CMK (cell line): Measurements from ENCODE around the gene SLC10A7.
A peak's percentile ranks its signal among the peaks of the same experiment; 100 is the strongest.
"Not testable (repeated sequence)": the region's sequence is repeated elsewhere in the genome, so short reads cannot be mapped to it uniquely, and the experiment has no call there.

Experiments
- DNase-seq: peaks from one replicate; pipeline ENCODE4 v3.0.0-alpha.2; 2010; ENCODE audit warnings: low read depth

SLC10A7 gene

DNA sequence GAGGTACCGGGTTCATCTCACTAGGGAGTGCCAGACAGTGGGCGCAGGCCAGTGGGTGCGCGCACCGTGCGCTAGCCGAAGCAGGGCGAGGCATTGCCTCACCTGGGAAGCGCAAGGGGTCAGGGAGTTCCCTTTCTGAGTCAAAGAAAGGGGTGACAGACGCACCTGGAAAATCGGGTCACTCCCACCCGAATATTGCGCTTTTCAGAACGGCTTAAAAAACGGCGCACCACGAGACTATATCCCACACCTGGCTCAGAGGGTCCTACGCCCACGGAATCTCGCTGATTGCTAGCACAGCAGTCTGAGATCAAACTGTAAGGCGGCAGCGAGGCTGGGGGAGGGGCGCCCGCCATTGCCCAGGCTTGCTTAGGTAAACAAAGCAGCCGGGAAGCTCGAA, 171.6 kb downstream of the SLC10A7 start:
- not testable (repeated sequence) for DNase-seq

DNA sequence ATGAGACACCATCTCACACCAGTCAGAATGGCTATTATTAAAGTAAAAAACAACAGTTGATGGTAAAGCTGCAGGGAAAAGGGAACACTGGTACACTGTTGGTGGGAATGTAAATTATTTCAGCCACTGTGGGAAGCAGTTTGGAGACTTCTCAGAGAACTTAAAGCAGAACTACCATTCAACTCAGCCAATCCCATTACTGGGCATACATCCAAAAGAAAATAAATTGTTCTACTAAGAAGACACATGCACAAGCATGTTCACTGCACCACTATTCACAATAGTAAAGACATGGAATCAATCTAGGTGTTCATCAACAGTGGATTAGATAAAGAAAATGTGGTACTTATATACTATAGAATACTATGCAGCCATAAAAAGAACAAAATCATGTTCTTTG, 172.4 kb downstream of the SLC10A7 start:
- no peak for DNase-seq

DNA sequence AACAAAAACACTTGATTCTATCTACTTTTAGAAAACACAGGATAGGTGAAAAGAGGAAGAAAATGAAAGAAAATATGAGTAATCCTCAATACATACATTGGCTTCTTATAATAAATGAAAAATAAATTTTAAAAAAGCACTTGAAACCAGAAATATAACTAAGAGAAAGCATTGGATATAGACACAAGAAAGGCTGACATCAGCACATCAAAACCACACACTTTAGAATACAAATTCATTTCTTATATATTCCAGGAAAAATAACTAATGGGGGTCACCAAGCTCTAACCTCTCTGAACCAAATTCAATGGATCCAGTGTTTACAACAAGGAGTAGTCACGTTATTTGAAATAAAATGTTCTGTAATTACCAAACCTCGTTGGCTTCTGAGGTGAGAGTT, 173.9 kb downstream of the SLC10A7 start:
- no peak for DNase-seq

DNA sequence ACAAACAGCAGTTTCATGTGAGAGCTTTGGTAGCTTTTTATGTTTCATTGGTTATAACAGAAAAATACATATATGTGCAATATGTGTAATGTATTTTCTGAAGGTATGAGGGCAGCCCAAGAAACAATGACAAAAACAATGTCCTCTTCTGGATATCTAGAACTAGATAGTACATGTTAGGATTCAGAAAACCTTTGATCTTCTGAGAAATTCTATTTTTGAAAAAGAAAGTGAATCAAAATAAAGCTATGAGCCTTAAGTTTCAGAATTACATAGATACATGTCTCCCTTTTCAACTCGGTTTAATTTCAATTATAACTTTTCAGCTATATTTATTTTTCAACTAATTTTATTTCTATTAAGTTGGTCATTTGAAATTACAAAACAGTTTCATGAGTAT, 175.5 kb downstream of the SLC10A7 start:
- DNase-seq: no peak

DNA sequence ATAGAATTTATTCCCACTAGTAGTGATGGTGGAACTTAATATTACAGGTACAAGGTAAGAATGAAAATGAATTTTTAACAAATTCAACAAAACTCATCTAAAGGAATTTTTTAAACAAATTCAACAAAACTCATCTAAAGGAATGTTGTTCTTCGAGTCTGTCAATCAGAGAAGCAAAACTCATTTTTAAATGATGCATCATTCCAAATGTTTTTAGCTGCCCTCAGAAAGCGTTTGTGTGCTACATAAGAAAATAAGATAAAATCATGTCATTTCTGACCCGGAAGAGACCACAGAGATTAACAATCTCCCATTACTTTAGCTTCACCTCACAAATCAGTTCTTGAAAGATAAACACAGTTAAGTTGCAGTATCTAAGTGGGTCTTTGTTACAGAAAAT, 178.0 kb downstream of the SLC10A7 start:
- no peak for DNase-seq

DNA sequence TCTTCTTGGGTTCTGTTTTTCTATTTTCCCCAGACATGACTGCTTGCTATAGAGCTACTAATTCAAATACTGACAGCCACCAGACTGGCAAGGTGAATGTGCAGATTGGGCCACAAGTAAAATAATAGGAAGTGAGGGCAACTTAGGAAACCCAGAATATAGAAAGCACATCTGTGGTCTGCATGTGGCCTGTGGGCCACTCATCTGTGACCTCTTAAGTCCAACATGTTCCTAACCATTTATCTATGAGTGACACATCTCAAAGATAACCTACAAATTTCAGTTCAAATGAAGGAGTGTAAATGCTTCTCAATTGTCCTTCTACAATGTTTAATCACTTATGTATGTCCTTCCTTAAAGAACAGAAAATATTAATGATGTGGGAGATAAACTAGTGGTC, 178.5 kb downstream of the SLC10A7 start:
- DNase-seq: peak; percentile 60

DNA sequence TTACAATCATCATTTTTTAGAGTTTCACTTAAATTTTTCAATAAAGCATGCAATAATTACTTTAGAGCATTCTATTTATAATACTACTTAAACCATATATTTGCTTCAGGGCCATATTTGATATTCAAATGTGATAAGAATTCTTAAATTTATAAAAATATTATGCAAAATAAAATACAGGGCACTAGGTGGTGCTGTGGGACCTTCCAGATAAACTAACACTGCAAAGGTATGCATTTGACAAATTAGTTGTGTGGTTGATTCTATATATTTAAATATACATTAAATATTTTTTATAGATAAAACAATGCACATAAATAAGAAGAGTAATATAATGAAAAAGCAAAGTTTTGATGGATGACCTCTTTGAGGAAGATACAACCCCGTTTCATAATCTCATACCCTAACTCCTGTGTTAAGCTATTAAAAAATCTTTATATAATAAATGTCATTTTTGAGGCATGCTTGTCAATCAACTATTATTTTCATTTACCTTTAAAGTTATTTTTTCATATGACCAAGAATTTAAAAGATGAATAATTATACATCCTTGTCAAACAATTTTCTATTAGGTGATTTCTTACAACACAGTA, 179.0 kb downstream of the SLC10A7 start:
- DNase-seq: no peak

DNA sequence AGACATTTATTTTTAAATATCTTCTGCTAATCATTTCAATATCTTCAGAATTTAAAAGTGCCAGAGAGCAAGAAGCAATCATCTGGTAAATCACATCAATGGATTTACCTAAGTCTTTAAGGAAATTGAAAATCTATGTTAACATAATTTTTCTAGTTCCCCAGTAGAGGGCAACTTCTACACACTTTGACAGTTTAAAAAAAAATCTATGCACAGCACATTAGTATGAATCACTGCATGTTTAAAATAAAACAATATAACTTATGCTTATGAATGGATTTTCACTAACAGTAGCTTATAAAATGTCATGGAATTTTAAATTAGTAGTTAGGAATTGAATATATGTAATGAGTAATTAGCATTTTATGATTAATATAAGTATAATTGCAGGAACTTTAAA, 180.9 kb downstream of the SLC10A7 start:
- DNase-seq: no peak

DNA sequence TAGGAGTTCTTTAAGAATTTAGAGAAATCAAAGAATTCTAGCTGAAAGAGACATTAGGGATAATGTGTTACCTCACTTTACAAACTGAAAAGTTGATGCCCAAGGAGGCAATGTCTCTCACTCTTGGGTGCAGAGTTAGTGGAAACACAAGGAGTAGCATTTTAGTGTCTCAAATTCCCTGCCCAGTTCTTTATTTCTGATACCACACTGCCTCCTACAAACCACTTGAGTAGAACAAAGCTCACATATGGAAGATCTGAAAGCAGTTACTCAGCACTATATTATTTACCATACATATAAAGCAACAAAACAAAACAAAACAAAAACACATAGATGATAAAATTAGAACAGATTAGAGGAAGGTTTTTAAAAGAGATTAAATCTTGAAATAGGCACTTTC, 183.2 kb downstream of the SLC10A7 start:
- DNase-seq: no peak

DNA sequence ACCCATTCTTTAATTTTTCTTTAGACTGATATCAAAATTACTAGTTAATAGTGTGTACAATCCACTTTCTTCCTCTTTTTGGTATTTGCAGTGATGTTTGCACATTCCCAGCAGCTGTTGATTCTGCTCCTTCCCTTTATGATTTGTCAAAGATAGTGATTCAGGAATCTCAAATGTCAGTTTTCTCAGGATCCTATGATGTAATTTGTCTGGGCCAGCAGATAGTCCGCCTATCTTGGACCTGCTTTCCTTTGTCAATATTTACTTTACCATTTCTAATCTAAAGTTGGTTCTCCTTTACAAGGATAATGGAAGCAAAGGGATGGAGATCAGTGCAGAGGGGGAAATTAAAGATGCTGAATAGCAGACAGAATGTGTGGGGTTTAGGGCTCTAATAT, 185.3 kb downstream of the SLC10A7 start:
- DNase-seq: no peak

DNA sequence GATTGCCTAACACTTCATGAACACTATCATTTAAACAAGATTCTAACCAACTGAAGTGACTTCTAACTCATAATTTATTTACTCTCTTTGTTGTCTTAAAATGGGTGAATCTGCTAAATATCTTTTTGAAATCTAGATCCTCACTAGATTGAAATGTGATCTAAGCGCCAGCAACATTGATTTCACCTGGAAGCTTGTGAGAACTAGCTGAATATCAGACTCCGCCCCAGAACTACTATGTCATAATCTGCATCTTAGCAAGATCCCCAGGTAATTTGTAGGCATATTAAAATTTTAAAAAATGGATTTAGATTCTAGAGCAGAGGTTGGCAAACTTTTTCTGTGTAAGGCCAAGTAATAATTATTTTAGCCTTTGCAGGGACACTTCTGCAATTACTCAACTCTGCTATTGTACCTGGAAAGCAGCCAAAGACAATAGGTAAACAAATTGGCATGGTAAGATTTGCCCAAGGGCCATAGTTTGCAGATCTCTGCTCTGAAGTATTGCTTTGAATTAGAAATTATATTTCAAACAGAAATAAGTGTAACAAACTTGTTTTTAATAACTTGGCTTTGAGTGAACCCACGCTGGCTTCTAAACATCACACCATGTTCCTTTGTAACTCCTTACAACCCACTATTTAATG, 185.9 kb downstream of the SLC10A7 start:
- DNase-seq: no peak

DNA sequence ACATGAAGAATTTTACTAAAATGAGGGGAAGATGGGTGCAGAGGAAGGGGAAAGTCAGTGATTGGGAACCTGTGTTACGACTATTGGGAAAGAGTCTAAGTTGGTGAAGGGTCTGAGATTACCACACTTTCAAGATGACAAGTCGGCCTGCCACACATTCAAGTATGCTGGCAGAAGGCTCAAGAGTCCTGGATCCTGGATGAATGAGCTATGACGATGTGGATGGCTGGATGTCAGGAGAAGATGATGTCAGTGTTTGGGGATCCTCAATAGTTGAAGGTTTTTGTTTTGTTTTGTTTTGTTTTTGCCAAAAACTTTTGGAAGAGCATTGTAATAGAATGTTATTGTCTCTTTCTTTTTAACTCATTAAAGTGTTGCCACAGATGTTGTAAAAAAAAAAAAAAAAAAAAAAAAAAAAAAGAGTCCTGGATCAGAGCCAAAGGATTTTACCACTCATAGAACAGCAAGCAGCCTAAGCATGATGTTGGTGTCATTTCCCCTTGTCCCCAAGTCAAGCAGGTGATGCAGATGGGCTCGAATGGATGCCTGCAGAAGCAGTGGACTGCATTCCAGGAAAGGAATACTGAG, 186.8 kb downstream of the SLC10A7 start:
- no peak for DNase-seq

DNA sequence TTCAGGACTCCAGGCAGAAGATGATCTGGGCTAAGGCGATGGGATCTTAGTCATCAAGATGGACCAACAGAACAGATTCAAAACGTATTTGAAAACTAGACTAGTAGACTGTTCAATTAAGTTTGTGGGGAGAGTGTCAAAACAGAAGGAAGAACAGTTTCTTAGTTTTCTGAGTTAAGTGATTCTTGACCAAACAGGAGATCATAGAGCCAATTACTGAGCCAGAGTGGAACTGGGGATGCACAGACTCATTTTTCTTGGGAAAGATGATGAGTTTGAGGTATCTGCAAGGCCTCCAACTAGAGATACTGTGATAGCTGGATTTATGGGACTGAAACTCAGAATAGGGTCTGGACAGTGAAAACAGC, 187.9 kb downstream of the SLC10A7 start:
- no peak for DNase-seq

DNA sequence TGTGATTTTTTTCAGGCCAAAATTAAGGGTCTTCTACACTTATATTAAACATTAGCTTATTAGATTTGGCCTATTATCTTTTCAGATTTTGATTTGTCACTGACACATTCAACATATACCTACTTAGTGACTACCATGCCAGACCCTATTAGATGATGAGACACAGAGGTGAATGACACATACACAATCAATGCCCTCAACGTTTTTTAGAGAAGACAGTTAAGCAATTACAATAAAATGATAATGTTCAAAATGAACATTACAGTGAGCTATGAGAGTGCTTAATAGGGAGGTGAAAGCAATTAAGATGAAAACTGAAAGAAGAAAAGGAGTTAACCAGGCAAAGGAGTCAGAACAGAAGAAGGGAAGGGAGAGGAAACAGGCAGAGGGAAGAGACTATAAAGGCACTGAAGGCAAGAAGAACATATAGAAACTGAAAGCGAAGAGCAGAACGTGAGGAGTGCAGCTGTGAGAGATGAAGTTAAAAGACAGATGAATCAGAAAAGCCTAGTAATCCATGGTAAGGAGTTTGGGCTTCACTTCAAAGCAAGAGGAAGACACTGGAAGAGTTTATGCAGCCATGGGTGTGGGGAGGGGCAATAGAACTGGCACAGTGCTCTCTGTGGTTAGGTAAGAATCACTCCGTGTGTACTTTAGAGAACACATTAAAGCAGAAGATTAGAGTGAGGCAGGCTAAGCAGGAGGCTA, 188.4 kb downstream of the SLC10A7 start:
- DNase-seq: no peak

DNA sequence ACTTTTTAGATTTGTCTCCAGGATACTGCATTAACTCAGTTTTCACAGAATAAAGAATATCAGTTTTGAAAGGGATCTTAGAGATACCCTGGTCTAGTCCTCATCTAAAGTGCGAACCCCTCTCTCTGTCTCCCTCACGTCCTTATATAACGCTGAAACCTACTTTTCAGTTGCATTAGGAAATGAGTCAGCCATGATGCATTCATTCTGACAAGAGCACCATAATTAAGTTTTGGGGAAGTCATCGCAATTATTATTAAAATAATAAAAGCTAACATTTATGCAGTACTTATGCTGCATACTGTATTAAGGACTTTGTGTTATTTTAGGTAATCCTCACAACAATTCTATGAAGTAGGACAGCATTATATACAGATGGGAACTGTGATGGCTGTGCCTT, 191.3 kb downstream of the SLC10A7 start:
- no peak for DNase-seq

DNA sequence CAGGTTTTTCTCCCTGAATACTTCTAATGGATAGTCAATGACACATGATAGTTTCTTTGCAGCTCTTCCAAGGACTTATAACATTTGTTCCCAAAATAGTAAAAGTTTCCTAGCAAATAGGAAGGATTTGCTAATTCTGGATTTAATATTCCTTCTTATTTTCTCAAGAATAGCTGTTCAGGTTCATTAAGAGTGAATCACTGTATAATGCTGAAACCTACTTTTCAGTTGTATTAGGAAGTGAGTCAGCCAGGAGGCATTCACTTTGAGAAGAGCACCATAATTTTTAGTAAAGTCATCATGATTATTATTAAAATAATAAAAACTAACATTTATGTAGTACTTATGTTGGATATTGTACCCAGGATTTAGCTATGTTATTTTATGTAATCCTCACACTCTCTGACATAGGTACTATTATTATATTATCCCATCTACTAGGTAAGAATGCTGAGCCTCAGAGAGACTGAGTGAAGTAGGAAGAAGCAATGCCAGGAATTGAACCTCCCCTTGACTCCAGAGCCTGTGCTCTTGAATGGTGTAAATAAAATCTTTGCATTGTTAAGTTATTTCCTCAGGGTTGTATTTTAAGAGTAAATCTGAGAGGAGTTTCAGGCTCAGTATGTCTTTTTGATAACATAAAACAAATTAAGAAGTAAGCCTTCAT, 192.6 kb downstream of the SLC10A7 start:
- DNase-seq: no peak

DNA sequence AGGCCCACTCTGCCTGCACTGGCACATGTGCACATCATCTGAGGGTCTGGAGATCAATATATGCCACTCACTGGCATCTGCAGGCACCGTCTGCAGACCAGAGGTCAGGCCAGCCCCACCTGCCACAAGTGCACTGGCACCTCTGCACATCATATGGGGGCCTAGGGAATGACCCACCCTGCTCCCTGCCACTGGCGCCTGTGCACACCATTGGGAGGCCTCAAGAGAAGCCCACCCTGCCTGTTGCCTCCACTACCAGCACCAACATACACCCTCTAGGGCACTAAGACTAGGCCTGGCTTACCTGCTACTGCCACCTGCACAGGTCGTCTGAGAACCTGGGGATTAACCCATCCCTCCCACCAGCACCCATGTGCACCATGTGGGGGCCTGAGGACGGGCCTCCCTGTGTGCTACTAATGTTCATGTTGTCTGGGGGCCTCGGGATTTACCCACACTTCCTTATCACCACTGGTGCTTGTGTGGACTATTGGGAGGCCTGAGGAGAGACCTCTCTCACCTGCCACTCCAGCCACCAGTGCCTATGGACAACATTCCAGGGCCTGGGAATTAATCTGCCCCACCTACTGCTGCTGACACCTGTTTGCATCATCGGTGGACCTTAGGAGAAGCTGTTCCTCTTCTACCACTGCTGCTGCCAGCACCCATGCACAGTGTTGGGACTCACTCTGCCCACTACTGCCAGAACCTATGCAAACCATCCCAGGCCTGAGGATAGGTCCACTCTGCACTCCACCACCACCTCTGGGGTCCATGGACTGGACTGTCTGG, 193.7 kb downstream of the SLC10A7 start:
- no peak for DNase-seq

DNA sequence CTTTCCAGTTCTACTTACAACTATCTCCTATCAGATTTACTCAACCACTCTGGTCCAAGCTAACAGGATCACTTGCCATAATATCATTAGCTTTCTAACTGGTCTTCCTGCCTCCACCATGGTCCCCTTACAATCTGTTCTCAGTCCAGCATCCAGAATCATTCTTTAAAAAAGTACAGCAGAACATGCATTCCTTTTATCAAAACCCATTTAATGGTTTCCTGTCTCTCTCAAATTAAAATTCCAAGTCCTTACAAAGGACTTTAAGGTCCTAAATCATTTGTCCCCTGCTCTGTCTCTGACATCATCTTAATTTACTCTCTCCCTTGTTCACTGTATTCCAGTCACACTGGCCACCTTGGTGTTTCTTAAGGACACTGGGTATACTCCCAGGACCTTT, 202.8 kb downstream of the SLC10A7 start:
- DNase-seq: no peak

DNA sequence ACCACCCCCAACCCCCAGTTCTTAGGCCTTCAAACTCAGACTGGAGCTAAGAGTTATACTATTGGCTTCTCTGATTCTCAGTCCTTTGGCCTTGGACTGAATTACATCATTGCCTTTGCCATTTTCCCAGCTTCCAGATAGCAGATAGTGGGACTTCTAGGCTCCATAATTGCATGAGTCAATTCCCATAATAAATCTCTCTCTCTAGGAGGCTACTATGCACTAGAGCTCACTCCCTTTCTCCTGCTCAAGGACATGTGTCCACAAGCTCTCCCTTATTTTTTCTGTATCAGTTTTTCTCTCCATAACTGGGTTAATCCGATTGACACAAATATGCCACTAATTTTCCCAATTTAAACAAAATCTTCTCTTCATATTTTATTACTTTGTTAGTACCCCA, 204.0 kb downstream of the SLC10A7 start:
- no peak for DNase-seq

DNA sequence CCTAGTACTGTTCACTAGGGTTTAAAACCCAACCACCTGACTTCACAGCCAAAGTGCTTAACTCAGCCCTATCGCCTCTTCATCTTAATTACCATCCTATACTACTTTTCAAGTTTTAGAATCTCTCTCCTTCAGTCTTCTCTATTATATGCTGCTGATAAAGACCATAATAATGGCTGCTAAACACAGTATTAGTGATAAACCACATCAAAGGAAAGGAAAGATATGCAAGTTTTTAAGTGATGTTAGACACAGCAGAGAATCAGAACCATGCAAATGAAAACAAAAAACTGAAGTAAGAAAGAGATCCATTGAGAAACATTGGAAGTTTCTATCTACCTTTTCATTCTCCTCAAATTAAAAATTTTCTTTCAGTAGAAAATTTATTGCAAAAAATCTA, 206.6 kb downstream of the SLC10A7 start:
- no peak for DNase-seq

DNA sequence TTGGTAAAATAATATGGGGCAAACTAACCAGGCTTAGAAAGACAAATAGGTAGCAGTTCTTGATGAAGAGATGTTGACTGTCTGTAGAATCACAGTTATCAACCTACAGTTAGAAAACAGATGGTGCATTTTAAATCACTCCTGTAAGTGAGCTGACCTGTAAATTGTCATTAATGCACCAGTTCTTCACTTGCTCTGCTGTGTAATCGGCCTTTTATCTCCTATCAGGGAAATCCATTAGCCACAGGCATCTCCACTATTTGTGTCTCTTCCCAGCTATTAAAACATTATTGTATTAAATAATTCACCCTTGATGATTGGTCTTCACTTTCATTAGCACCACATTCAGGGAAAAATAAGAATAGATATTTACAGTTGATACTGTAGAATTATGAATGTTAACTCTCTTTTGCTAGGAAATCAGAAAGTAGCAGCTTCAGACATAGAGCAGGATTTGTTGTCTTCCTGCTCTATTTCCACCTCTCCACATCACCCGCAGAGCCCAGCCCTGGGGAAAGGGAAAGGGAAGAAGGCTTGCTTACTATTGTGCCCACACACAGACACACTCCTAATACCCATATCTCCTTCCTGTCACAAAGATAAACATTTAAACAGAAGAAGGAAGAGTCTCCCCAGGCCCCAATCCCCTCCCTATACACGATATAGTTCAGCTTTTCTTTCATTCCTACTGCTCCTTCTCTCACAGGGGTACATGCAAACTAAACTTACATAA, 210.3 kb downstream of the SLC10A7 start:
- DNase-seq: peak; percentile 8
